ENCODE data around the gene IMPA2. TPM values are rescaled to one million over a fixed set of nuclear protein-coding genes. Genes with fewer than 3 reads are reported as not detected.
A peak's percentile ranks its signal among the peaks of the same experiment; 100 is the strongest.

Gene IMPA2
- total RNA-seq, 1 donor from 2014 or later: 24.1 TPM

- no peak for DNase-seq (ENCODE audit: low spot score)
- Mint-ChIP-seq H3K27me3 (ENCODE audit: unreplicated experiment) (peaks cover 2% of the 10 kb centered on the region), H3K4me3 (ENCODE audit: unreplicated experiment) (no peak overlapping the region), H3K36me3 (ENCODE audit: low read depth, unreplicated experiment) (no peaks in the 10 kb centered on the region), H3K9me3 (ENCODE audit: unreplicated experiment) (no peaks in the 10 kb centered on the region), H3K27ac (ENCODE audit: unreplicated experiment) (no peak overlapping the region), H3K4me1 (ENCODE audit: unreplicated experiment) (no peaks in the 10 kb centered on the region)
- TF ChIP-seq CTCF (IDR thresholded peaks at IDR 0.05; ENCODE audit: unreplicated experiment): no peak
Measured at GRCh38 chr18:12008181-12008767, 27.0 kb downstream of the IMPA2 start.

- TF ChIP-seq CTCF (IDR thresholded peaks at IDR 0.05; ENCODE audit: unreplicated experiment): no peak
- H3K4me1 Mint-ChIP-seq (ENCODE audit: unreplicated experiment): no peaks in the 10 kb centered on the region
Measured at GRCh38 chr18:12008842-12009580, 27.7 kb downstream of the IMPA2 start.

GRCh38 chr18:12009581-12010140 lies 28.4 kb downstream of the IMPA2 start:
- no peaks in the 10 kb centered on the region for H3K9me3 Mint-ChIP-seq (ENCODE audit: unreplicated experiment)
- H3K27me3 Mint-ChIP-seq (ENCODE audit: unreplicated experiment): peaks cover 2% of the 10 kb centered on the region
- no peaks in the 10 kb centered on the region for H3K4me1 Mint-ChIP-seq (ENCODE audit: unreplicated experiment)
- H3K4me3 Mint-ChIP-seq (ENCODE audit: unreplicated experiment): no peak overlapping the region
- no peak for DNase-seq (ENCODE audit: low spot score)
- H3K36me3 Mint-ChIP-seq (ENCODE audit: low read depth, unreplicated experiment): peaks cover 5% of the 10 kb centered on the region
- no peak for TF ChIP-seq CTCF (IDR thresholded peaks at IDR 0.05; ENCODE audit: unreplicated experiment)
- H3K27ac Mint-ChIP-seq (ENCODE audit: unreplicated experiment): peak overlapping the region; percentile 53

More at GRCh38 chr18:12008842-12009580, 27.7 kb downstream of the IMPA2 start:
- no peaks in the 10 kb centered on the region for H3K36me3 Mint-ChIP-seq (ENCODE audit: low read depth, unreplicated experiment)
- H3K27ac Mint-ChIP-seq (ENCODE audit: unreplicated experiment): peak overlapping the region; percentile 53
- H3K4me3 Mint-ChIP-seq (ENCODE audit: unreplicated experiment): no peak overlapping the region
- H3K27me3 Mint-ChIP-seq (ENCODE audit: unreplicated experiment): peaks cover 2% of the 10 kb centered on the region
- no peak for DNase-seq (ENCODE audit: low spot score)
- H3K9me3 Mint-ChIP-seq (ENCODE audit: unreplicated experiment): no peaks in the 10 kb centered on the region

GRCh38 chr18:12010187-12010802 lies 29.0 kb downstream of the IMPA2 start:
- no peak for TF ChIP-seq CTCF (IDR thresholded peaks at IDR 0.05; ENCODE audit: unreplicated experiment)
- Mint-ChIP-seq H3K4me3 (ENCODE audit: unreplicated experiment) (no peak overlapping the region), H3K36me3 (ENCODE audit: low read depth, unreplicated experiment) (peaks cover 5% of the 10 kb centered on the region), H3K9me3 (ENCODE audit: unreplicated experiment) (no peaks in the 10 kb centered on the region), H3K27ac (ENCODE audit: unreplicated experiment) (no peak overlapping the region), H3K27me3 (ENCODE audit: unreplicated experiment) (peaks cover 2% of the 10 kb centered on the region), H3K4me1 (ENCODE audit: unreplicated experiment) (no peaks in the 10 kb centered on the region)
- no peak for DNase-seq (ENCODE audit: low spot score)

Measured in endothelial cell (in vitro differentiated cells).